Measurements from ENCODE around the gene CFAP47.
"Not testable (repeated sequence)": the region's sequence is repeated elsewhere in the genome, so short reads cannot be mapped to it uniquely, and the experiment has no call there.

The CFAP47 gene

GRCh38 chrX:35890699-35891098 lies 28.8 kb upstream of the CFAP47 start:
- DNase-seq (ENCODE audit: low read depth in 1 of 2, low spot score in 1 of 2) = peak in 1 of 2 experiments; percentile 60
- Histone ChIP-seq H3K27me3 (ENCODE audit: insufficient read depth, poor library complexity, severe bottlenecking) (no peaks in the 10 kb centered on the region), H3K4me3 (replicated peaks; ENCODE audit: insufficient read depth, low read length) (no peak overlapping the region), H3K27ac (replicated peaks) (no peak overlapping the region)
- TF ChIP-seq POLR2AphosphoS5 (IDR thresholded peaks at IDR 0.05; ENCODE audit: low read depth) (no peak), GABPA (IDR thresholded peaks at IDR 0.05; ENCODE audit: low read depth) (no peak), SPI1 (IDR thresholded peaks at IDR 0.05; ENCODE audit: borderline replicate concordance, low read depth) (no peak), CTCF (IDR thresholded peaks at IDR 0.05; ENCODE audit: insufficient read depth, low read length) (peak; percentile 6)
- TF ChIP-seq, protein P1, sequence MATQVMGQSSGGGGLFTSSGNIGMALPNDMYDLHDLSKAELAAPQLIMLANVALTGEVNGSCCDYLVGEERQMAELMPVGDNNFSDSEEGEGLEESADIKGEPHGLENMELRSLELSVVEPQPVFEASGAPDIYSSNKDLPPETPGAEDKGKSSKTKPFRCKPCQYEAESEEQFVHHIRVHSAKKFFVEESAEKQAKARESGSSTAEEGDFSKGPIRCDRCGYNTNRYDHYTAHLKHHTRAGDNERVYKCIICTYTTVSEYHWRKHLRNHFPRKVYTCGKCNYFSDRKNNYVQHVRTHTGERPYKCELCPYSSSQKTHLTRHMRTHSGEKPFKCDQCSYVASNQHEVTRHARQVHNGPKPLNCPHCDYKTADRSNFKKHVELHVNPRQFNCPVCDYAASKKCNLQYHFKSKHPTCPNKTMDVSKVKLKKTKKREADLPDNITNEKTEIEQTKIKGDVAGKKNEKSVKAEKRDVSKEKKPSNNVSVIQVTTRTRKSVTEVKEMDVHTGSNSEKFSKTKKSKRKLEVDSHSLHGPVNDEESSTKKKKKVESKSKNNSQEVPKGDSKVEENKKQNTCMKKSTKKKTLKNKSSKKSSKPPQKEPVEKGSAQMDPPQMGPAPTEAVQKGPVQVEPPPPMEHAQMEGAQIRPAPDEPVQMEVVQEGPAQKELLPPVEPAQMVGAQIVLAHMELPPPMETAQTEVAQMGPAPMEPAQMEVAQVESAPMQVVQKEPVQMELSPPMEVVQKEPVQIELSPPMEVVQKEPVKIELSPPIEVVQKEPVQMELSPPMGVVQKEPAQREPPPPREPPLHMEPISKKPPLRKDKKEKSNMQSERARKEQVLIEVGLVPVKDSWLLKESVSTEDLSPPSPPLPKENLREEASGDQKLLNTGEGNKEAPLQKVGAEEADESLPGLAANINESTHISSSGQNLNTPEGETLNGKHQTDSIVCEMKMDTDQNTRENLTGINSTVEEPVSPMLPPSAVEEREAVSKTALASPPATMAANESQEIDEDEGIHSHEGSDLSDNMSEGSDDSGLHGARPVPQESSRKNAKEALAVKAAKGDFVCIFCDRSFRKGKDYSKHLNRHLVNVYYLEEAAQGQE (IDR thresholded peaks at IDR 0.05; ENCODE audit: insufficient replicate concordance, low read depth) = no peak

GRCh38 chrX:35986816-35987215 lies 67.3 kb downstream of the CFAP47 start:
- not testable (repeated sequence) for H3K27ac ChIP-seq (replicated peaks); H3K4me3 ChIP-seq (replicated peaks; ENCODE audit: insufficient read depth, low read length); DNase-seq (ENCODE audit: low read depth in 1 of 2, low spot score in 1 of 2); H3K27me3 ChIP-seq (ENCODE audit: insufficient read depth, poor library complexity, severe bottlenecking)

DNA sequence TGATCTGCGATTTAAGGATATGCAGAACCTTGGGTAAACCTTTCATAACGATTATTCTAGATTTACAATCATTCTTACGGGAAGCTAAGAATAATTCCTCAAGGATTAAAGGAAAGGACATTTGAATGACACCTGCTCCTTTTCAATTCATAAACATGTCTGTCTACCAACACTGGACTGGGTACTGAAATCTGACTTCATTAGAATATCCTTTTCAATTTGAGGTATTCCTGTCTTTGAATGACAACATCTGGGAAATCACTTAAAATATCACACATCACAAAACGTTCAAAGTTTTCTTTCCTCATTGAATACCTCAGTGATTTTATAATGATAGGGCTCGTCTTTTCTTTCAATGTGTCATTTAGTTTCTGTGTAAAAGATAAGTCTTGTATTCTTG lies 87.7 kb downstream of the CFAP47 start:
- no peaks in the 10 kb centered on the region for H3K27me3 ChIP-seq (ENCODE audit: insufficient read depth, poor library complexity, severe bottlenecking)
- TF ChIP-seq SPI1 (IDR thresholded peaks at IDR 0.05; ENCODE audit: borderline replicate concordance, low read depth) (no peak), GABPA (IDR thresholded peaks at IDR 0.05; ENCODE audit: low read depth) (no peak), CTCF (IDR thresholded peaks at IDR 0.05; ENCODE audit: insufficient read depth, low read length) (no peak), POLR2AphosphoS5 (IDR thresholded peaks at IDR 0.05; ENCODE audit: low read depth) (no peak)
- TF ChIP-seq, protein P1 (IDR thresholded peaks at IDR 0.05; ENCODE audit: insufficient replicate concordance, low read depth) = no peak
- no peak overlapping the region for H3K27ac ChIP-seq (replicated peaks)
- H3K4me3 ChIP-seq (replicated peaks; ENCODE audit: insufficient read depth, low read length) = no peak overlapping the region
- DNase-seq (ENCODE audit: low read depth in 1 of 2, low spot score in 1 of 2) = no peak

GRCh38 chrX:36019125-36019524 lies 99.6 kb downstream of the CFAP47 start:
- H3K27ac ChIP-seq (replicated peaks) = no peak overlapping the region
- H3K27me3 ChIP-seq (ENCODE audit: insufficient read depth, poor library complexity, severe bottlenecking) = no peaks in the 10 kb centered on the region
- H3K4me3 ChIP-seq (replicated peaks; ENCODE audit: insufficient read depth, low read length) = no peak overlapping the region
- DNase-seq (ENCODE audit: low read depth in 1 of 2, low spot score in 1 of 2) = no peak
- TF ChIP-seq SPI1 (IDR thresholded peaks at IDR 0.05; ENCODE audit: borderline replicate concordance, low read depth) (no peak), POLR2AphosphoS5 (IDR thresholded peaks at IDR 0.05; ENCODE audit: low read depth) (no peak), CTCF (IDR thresholded peaks at IDR 0.05; ENCODE audit: insufficient read depth, low read length) (no peak), GABPA (IDR thresholded peaks at IDR 0.05; ENCODE audit: low read depth) (no peak)
- TF ChIP-seq, protein P1 (IDR thresholded peaks at IDR 0.05; ENCODE audit: insufficient replicate concordance, low read depth) = no peak

Data from HL-60 (cell line).